ENCODE results near the gene SH2B3. TPM values are rescaled to one million over a fixed set of nuclear protein-coding genes. Genes with fewer than 3 reads are reported as not detected.
"Not testable (repeated sequence)": the region's sequence is repeated elsewhere in the genome, so short reads cannot be mapped to it uniquely, and the experiment has no call there.

SH2B3 gene
- polyA plus RNA-seq, 4 donors: 14.6 to 18.0 (median 16.9) TPM

- no peak for DNase-seq (ENCODE audit: low read depth in 4 of 4, low spot score in 3 of 4)
Observed at GRCh38 chr12:111455448-111456320, 50.0 kb downstream of the SH2B3 start.

- no peak for DNase-seq (ENCODE audit: low read depth in 4 of 4, low spot score in 3 of 4)
Observed at GRCh38 chr12:111457071-111457470, 51.3 kb downstream of the SH2B3 start.

- DNase-seq (ENCODE audit: low read depth in 4 of 4, low spot score in 3 of 4): no peak
Observed at GRCh38 chr12:111457577-111457976, 51.9 kb downstream of the SH2B3 start.

- no peak for DNase-seq (ENCODE audit: low read depth in 4 of 4, low spot score in 3 of 4)
Observed at GRCh38 chr12:111458546-111459172, 52.9 kb downstream of the SH2B3 start.

DNA sequence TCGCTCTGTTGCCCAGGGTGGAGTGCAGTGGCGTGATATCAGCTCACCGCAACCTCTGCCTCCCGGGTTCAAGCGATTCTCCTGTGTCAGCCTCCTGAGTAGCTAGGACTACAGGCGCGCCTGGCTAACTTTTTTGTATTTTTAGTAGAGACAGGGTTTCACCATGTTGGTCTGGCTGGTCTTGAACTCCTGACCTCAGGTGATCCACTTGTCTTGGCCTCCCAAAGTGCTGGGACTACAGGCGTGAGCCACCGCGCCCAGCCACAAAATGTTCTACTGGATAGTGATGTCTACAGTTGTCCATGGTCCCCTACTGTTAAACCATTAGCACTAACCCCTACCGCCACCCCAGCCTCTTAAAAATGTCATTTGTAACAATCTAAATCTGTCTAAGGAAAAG is 54.4 kb downstream of the SH2B3 start:
- DNase-seq (ENCODE audit: low read depth in 4 of 4, low spot score in 3 of 4): not testable (repeated sequence)

- DNase-seq (ENCODE audit: low read depth in 4 of 4, low spot score in 3 of 4): no peak
Observed at GRCh38 chr12:111462210-111462769, 56.6 kb downstream of the SH2B3 start.

- DNase-seq (ENCODE audit: low read depth in 4 of 4, low spot score in 3 of 4): no peak
Observed at GRCh38 chr12:111467092-111467856, 61.6 kb downstream of the SH2B3 start.

- no peak for DNase-seq (ENCODE audit: low read depth in 4 of 4, low spot score in 3 of 4)
Observed at GRCh38 chr12:111467857-111468241, 62.1 kb downstream of the SH2B3 start.

DNA sequence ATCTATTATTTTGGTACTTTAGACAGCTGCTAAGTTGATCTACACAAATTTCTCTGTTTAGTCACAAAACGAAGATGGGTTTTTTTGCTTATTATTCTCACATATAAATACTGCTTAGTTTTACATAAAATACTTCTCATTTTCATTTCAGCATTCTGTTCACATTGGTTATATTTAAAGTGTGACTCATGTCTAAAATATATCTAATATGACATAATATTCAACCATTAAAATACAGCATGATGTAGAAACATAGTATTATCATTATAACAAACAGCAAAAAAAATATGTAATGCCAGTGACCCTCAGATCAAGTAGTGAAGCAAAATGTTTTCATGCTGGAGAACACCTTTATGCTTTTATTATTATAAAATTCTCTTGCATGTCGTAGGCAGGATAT is 63.7 kb downstream of the SH2B3 start:
- DNase-seq (ENCODE audit: low read depth in 4 of 4, low spot score in 3 of 4): no peak

GRCh38 chr12:111471236-111471635 is 65.5 kb downstream of the SH2B3 start:
- DNase-seq (ENCODE audit: low read depth in 4 of 4, low spot score in 3 of 4): no peak

- DNase-seq (ENCODE audit: low read depth in 4 of 4, low spot score in 3 of 4): no peak
Observed at GRCh38 chr12:111482462-111482861, 76.7 kb downstream of the SH2B3 start.

GRCh38 chr12:111488271-111488670 is 82.5 kb downstream of the SH2B3 start:
- DNase-seq (ENCODE audit: low read depth in 4 of 4, low spot score in 3 of 4): no peak

DNA sequence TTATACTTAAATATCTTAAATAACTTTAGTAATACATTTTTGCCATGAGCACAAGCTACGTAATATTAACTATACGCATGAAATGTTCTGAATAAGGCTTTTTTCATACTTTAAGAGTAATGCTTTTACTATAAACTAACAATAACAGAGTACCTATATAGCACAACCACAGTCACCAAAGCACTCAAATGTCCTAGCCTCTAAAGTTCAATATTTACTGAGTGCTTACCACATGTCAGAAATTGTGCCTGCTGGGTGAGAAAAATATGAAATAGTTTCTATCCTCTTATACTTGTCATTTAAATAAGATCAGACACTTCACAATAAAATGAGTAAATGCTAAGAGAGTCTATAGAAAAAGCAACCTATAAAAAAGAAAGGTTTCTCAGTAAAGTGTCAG is 83.1 kb downstream of the SH2B3 start:
- DNase-seq (ENCODE audit: low read depth in 4 of 4, low spot score in 3 of 4): no peak

DNA sequence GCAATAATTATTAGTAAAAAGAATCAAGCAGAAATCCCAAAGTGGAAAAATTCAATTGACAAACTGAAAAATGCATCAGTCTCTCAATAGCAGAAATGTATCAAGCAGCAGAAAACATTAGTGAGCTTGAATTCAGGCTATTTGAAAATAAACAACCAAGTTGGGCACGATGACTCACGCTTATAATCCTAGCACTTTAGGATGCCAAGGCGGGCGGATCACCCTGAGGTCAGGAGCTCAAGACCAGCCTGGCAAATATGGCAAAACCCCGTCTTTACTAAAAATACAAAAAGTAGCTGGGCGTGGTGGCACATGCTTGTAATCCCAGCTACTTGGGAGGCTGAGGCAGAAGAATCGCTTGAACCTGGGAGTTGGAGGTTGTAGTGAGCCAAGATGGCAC is 87.3 kb downstream of the SH2B3 start:
- DNase-seq (ENCODE audit: low read depth in 4 of 4, low spot score in 3 of 4): not testable (repeated sequence)

GRCh38 chr12:111494676-111495075 is 89.0 kb downstream of the SH2B3 start:
- DNase-seq (ENCODE audit: low read depth in 4 of 4, low spot score in 3 of 4): no peak

Other genes with a start within 250 kb of the SH2B3 start
- 10 to 100 TPM in 3 of 4 donors, 1 to 10 TPM in 1; 8.8 to 14.4 (median 10.9) TPM for gene PHETA1, start 36.8 kb upstream of the SH2B3 start, polyA plus RNA-seq (ENCODE audit: insufficient read length in 4 of 4)
- 10 to 100 TPM; 67.8 to 92.8 (median 83.5) TPM for gene ATXN2, start 193.4 kb downstream of the SH2B3 start, polyA plus RNA-seq (ENCODE audit: insufficient read length in 4 of 4)

Data from left renal pelvis (tissue), 4 donors.